Activated CD4-positive, alpha-beta T cell treated with anti-CD3 and anti-CD28 coated beads, Interleukin-2, amount 50 U/mL, for 16 hours (primary cell): ENCODE results near the gene ADARB2.

Experiments
- DNase-seq: peaks from one replicate; pipeline ENCODE4 v3.0.0-alpha.2; 2020

Gene ADARB2

DNA sequence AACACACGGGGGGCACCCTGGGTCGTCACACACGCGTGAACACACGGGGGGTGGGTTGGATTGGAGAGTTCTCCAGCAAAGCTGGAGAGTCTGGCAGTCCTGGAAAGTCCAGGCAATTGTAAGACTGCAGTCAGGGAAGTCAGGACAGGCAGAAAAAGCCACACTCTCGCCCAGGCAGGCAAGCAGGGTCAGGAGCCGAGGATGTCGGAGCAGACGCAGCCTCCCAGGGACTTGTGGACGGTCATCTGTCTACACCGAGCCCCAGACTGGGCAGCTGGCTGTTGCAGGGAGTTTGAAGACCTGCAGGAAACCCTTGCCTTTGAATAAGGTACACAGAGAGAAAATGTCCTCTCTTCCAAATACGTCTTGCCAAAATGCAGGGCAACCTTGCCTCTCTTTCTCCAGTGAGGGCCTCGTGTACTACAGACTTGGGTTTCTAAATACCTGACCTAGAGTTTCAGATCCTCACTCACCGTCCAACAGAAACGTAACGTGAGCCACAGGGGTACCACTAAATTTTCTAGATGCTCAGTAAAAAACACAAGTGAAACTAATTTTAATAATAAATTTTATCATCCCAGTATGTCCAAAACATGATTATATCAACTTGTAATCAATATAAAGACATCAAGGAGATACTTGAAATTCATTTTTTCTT, 176.7 kb downstream of the ADARB2 start:
- DNase-seq, result no peak

GRCh38 chr10:1559761-1560160, 177.6 kb downstream of the ADARB2 start:
- DNase-seq, result no peak

GRCh38 chr10:1559311-1559710, 178.0 kb downstream of the ADARB2 start:
- DNase-seq, result no peak

DNA sequence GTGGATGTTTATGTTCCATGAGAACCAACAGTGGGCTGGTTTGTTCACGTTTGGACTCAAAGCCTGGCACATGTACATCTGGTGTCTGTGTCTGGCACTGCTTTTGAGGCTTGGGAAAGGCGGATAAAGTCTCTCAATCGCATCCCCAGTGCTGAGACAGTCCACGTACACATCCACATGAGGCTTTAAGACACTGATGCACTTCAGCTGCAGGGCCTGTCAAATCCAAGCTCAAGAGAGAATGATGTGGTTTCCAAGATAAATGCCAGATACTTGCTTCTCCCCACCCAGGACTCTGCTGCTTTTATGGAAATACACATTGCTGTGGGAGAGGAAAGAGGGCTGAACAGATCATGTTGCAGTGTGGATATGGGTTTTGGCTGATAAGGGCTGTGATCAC, 178.4 kb downstream of the ADARB2 start:
- DNase-seq, result no peak

DNA sequence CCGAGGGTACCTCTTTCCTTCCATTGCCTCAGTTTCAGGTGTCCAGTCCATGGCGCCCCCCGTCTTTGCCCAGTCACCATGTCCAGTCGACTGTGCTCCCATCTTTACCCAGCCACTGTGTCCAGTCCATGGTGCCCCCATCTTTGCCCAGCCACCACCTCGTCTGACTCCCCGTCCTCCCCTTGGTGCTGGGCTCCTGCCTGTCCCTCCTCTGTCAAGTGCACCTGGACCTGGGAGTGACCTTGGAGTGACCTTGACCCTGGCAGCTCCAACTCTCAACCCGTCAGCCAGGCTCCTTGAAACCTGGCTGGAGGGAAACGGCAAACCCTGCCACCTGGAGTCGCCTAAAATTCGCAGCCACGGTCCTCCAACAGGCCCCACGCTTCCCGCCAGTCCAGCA, 180.2 kb downstream of the ADARB2 start:
- DNase-seq, result no peak

DNA sequence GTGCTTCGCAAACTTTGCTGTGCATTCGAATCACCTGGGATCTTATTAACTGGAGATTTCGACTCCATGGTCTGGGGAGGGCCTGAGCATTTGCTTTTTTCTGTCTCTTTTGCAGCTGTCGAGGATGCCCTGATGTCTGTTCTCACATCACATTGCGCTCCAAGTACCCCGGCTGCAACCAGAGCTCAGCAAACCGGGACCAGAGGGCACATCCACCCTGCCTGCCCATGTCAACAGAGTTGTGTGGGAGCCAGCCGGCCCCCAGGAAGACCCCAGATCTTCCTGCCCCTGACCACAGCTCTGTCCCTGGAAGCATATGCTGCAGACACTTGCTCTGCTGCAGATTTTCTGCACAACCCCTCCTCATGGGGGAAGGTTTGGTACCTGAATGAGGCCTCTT, 180.8 kb downstream of the ADARB2 start:
- DNase-seq, result no peak

GRCh38 chr10:1553951-1554350, 183.4 kb downstream of the ADARB2 start:
- DNase-seq, result no peak

- no peak for DNase-seq
Measured at GRCh38 chr10:1552881-1553670, 184.2 kb downstream of the ADARB2 start.

DNA sequence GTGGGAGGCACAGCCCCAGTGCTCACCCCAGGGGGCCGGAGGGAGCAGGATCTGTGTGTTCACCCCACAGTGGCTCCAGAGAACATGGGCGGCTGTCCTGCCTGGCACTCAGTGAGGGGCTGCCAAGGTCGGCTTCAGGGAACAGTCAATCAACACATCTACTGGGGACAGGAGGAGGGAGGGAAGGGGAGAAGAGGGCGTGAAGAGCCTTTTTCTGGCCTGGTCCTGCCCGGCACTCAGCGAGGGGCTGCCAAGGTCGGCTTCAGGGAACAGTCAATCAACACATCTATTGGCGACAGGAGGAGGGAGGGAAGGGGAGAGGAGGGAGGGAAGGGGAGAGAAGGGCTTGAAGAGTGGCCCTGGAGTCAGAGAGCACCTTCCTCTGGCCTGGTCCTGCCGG, 184.9 kb downstream of the ADARB2 start:
- DNase-seq, result no peak

- DNase-seq, result no peak
Measured at GRCh38 chr10:1551636-1552338, 185.5 kb downstream of the ADARB2 start.

DNA sequence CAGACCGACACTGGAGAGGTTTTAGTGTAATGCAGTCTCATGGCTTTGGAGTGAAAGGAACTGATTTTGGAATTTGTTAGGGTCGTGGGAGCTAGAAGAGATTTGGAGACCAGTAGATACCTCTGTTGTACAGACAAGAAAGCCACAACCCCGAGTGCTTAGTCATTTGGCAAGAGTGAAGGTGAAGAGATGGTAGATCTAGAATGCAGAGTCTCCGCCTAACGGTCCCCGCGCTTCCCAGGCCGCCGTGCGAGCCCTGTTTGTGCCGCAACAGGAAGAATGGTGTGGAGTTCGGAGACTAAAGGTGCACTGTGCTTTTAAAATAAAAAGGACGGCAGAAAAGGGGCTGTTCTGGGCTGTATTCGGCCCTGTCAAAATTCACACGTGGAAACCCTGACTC, 186.7 kb downstream of the ADARB2 start:
- DNase-seq, result no peak

GRCh38 chr10:1550291-1550595, 187.1 kb downstream of the ADARB2 start:
- DNase-seq, result no peak

DNA sequence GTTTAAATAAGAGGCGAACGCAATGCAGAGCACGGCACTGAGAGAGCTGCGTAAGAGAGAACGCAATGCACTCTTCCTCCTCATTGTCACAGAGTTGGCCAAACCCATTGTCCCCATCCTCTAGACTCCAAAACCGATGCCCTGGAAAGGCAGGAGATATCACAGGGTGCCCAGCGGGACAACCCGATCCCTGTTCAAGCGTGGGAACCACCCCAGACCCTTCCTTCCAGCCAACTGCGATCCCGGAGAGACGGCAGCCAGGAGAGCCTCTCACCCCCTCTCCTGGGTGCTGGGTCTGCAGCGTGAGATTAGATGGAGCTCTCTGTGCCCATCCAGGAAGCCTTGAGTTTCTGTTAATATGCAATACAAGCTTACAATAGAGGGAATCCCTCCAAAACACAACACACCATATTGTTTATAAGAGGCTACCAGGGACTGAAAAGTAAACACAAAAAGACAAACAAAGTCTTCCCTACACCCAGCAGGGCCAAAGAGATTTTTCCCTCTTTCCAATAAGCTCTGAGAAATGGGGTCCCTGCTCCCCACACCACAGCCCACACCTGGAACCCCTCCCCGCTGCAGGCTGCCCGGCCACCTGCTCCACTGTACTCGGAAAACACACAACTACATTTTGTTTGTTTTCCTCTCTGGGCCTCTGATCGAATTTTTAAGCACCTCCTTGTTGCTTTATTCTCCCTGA, 187.6 kb downstream of the ADARB2 start:
- DNase-seq, result no peak

GRCh38 chr10:1548596-1548995, 188.7 kb downstream of the ADARB2 start:
- DNase-seq, result no peak

DNA sequence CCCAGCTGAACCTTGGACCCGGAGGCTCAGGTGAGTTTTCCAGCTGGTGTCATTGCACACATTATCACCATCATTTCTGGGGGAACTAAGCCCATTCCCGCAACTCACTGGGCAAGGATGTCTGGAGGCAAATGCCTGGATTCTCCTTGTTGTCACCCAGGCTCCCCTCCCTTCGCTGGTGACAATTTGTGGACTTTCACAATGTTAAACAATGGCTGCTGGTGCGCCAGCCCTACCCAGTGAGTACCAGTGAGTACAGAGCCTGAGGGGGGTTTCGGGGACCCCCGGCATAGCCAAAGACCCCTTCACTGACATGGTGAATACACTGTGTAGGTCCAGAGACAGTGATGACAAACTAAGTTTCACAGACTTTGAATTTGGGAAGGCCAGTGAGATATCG, 189.2 kb downstream of the ADARB2 start:
- no peak for DNase-seq

- no peak for DNase-seq
Measured at GRCh38 chr10:1546431-1547110, 190.8 kb downstream of the ADARB2 start.

GRCh38 chr10:1545524-1545923, 191.8 kb downstream of the ADARB2 start:
- no peak for DNase-seq

GRCh38 chr10:1544929-1545328, 192.4 kb downstream of the ADARB2 start:
- DNase-seq, result no peak

GRCh38 chr10:1544209-1544673, 193.1 kb downstream of the ADARB2 start:
- no peak for DNase-seq

DNA sequence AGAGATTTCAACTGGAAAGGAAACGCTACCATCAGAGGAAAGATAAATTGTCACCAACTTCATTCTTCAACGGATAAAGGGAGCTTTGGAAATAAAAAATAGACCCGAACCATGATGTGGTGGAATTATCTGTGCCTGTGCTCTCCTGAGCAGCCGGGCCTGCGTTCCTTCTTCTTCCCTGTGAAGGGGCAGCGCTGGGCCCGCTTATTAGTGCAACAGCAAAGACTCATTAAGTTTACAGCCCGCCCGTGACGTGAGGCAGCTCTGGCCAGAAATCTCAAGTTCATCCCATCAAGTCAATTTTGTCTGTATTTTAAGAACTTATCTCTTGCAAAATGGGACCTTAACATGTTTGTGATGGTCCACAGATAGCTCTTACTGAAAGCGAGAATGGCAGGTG, 193.7 kb downstream of the ADARB2 start:
- no peak for DNase-seq

DNA sequence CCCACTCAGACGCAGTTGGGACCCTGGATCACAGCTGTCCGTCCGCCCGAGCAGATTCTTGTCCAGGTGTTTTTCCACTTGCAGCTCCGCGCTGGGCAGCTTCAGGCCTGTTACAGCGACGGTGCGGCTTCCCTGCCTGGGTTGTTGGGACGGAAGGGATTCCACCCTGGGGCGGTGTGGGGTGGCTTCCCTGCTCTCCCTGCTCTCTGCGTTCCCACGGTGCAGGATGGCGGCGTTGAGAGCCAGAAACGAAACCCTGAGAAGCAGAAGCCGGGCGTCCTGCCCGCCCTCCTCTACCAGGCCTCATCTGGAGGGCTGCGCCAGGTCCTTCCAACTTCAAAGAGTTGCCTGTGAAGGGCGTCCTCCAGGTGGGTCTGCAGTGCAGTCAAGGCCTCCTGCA, 194.4 kb downstream of the ADARB2 start:
- no peak for DNase-seq

DNA sequence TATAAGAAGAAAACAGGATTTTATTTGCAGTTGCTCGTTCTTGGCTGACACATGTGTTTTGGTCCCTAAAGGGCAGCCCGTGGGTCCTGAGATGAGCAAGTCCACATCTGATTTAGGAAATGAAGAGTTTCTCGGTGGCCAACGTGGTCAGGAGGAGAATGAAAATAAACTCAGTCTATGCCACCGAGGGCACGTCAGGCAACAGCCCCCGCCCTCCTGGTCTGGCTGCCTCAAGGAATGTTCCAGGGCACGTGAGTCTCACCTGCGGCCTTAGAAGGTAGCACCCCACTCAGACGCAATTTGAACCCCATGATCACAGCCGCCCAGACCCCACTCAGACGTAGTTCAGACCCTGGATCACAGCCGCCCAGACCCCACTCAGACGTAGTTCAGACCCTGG, 197.2 kb downstream of the ADARB2 start:
- DNase-seq, result no peak

GRCh38 chr10:1539216-1539615, 198.1 kb downstream of the ADARB2 start:
- no peak for DNase-seq
